GM23338 (cell line): ENCODE results near the gene AADACL3. TPM values are rescaled to one million over a fixed set of nuclear protein-coding genes. Genes with fewer than 3 reads are reported as not detected.

ENCODE experiments used
- ATAC-seq: fragments of 200-7000 bp; cut with Tn5 transposase; 3 replicates; pipeline ENCODE4 v1.9.1; 2020
- DNase-seq: peaks from one replicate; pipeline ENCODE4 v3.0.0-alpha.2; 2015; ENCODE audit warnings: low spot score
- H2AFZ ChIP-seq: fragments of 200-600 bp; sonication (generic); 2 replicates; pipeline ENCODE4 v1.8.0; 2016; ENCODE audit warnings: antibody characterized with exemption, mild to moderate bottlenecking, moderate library complexity
- H3F3A ChIP-seq: fragments of 200-600 bp; sonication (generic); replicated peaks from 2 replicates; pipeline ENCODE4 v1.8.0; 2017; ENCODE audit warnings: antibody characterized with exemption, mixed run types, low read depth
- H3K27ac ChIP-seq: fragments of 200-600 bp; sonication (generic); 2 replicates; pipeline ENCODE4 v1.6.1; 2016; ENCODE audit warnings: low read depth
- H3K27me3 ChIP-seq: fragments of 200-600 bp; sonication (generic); 2 replicates; pipeline ENCODE4 v1.8.0; 2016; ENCODE audit warnings: mild to moderate bottlenecking, mixed run types, moderate library complexity; ENCODE audit not compliant: insufficient read depth
- H3K36me3 ChIP-seq: fragments of 200-600 bp; sonication (generic); 2 replicates; pipeline ENCODE4 v1.8.0; 2016; ENCODE audit warnings: mild to moderate bottlenecking; ENCODE audit not compliant: insufficient read depth
- H3K4me1 ChIP-seq: fragments of 200-600 bp; sonication (generic); 2 replicates; pipeline ENCODE4 v1.8.0; 2016; ENCODE audit warnings: mild to moderate bottlenecking, moderate library complexity; ENCODE audit not compliant: insufficient read depth
- H3K4me2 ChIP-seq: fragments of 200-600 bp; sonication (generic); 2 replicates; pipeline ENCODE4 v1.7.1; 2017; ENCODE audit warnings: mixed run types
- H3K4me3 ChIP-seq: fragments of 200-600 bp; sonication (generic); 2 replicates; pipeline ENCODE4 v1.6.1; 2016; ENCODE audit warnings: mixed run types
- H3K79me2 ChIP-seq: fragments of 200-600 bp; sonication (generic); replicated peaks from 2 replicates; pipeline ENCODE4 v1.8.0; 2017; ENCODE audit warnings: mild to moderate bottlenecking; ENCODE audit not compliant: insufficient read depth
- H3K9me2 ChIP-seq: fragments of 200-600 bp; sonication (generic); 2 replicates; pipeline ENCODE4 v1.8.0; 2017; ENCODE audit not compliant: insufficient read depth
- H4K20me1 ChIP-seq: fragments of 200-600 bp; sonication (generic); replicated peaks from 2 replicates; pipeline ENCODE4 v1.8.0; 2017; ENCODE audit warnings: mild to moderate bottlenecking; ENCODE audit not compliant: insufficient read depth
- H3K27ac Mint-ChIP-seq: 2 replicates; pipeline ENCODE4 v1.8.0; 2020; ENCODE audit warnings: inconsistent platforms, mild to moderate bottlenecking, moderate library complexity, mixed read lengths
- H3K27me3 Mint-ChIP-seq: 3 replicates; pipeline ENCODE4 v1.8.0; 2022; ENCODE audit warnings: low read depth, mild to moderate bottlenecking, moderate library complexity, mixed read lengths, inconsistent platforms; ENCODE audit not compliant: insufficient read depth, poor library complexity
- H3K36me3 Mint-ChIP-seq: 3 replicates; pipeline ENCODE4 v1.8.0; 2021; ENCODE audit warnings: low read depth, mild to moderate bottlenecking, inconsistent platforms, moderate library complexity, mixed read lengths
- H3K4me1 Mint-ChIP-seq: 3 replicates; pipeline ENCODE4 v1.8.0; 2020; ENCODE audit warnings: mild to moderate bottlenecking, inconsistent platforms, mixed read lengths
- H3K4me3 Mint-ChIP-seq: 3 replicates; pipeline ENCODE4 v1.8.0; 2021; ENCODE audit warnings: moderate library complexity, mild to moderate bottlenecking, inconsistent platforms, mixed read lengths
- H3K9me3 Mint-ChIP-seq: 3 replicates; pipeline ENCODE4 v1.8.0; 2020; ENCODE audit warnings: moderate library complexity, mild to moderate bottlenecking, inconsistent platforms, mixed read lengths
- CREB1 ChIP-seq: fragments of 250-450 bp; sonication (Bioruptor Pico); IDR thresholded peaks from 2 replicates; pipeline ENCODE4 v1.5.0; 2020; ENCODE audit warnings: low read depth, mild to moderate bottlenecking, moderate library complexity
- EZH2phosphoT487 ChIP-seq: fragments of 200-600 bp; sonication (generic); IDR thresholded peaks from one replicate; pipeline ENCODE4 v1.8.1; 2018; ENCODE audit warnings: antibody characterized with exemption; ENCODE audit not compliant: unreplicated experiment
- JUNB ChIP-seq: IDR thresholded peaks from one replicate; pipeline ENCODE4 v1.6.1; 2016; ENCODE audit warnings: antibody characterized with exemption; ENCODE audit not compliant: unreplicated experiment
- NANOG ChIP-seq: IDR thresholded peaks from 2 replicates; pipeline ENCODE4 v1.6.1; 2016; ENCODE audit warnings: antibody characterized with exemption, borderline replicate concordance
- POLR2AphosphoS5 ChIP-seq: IDR thresholded peaks from 2 replicates; pipeline ENCODE4 v1.6.1; 2016; ENCODE audit warnings: antibody characterized with exemption, low read depth
- STAT1 ChIP-seq: IDR thresholded peaks from one replicate; pipeline ENCODE4 v1.6.1; 2016; ENCODE audit warnings: antibody characterized with exemption; ENCODE audit not compliant: unreplicated experiment
- ZNF114 ChIP-seq: fragments of 250-450 bp; sonication (Bioruptor Pico); IDR thresholded peaks from 2 replicates; pipeline ENCODE4 v1.5.0; 2020; ENCODE audit warnings: mild to moderate bottlenecking, moderate library complexity
- ZNF331 ChIP-seq: fragments of 250-450 bp; sonication (Bioruptor Pico); IDR thresholded peaks from 2 replicates; pipeline ENCODE4 v1.5.0; 2020; ENCODE audit warnings: low read depth, mild to moderate bottlenecking, moderate library complexity
- polyA plus RNA-seq: library from polyadenylated mRNA; unstranded; fragments of >200 nt; fragmentation: Nextera tagmentation; extraction: Ambion mirVana; gene quantifications from 2 replicates; pipeline ENCODE4 v1.2.1, GENCODE V29; 2016
- total RNA-seq: library from RNA; depleted of rRNA; stranded (reverse); fragments of >200 nt; shearing (Covaris generic); gene quantifications from 2 replicates; pipeline ENCODE4 v1.2.3, GENCODE V29; 2014
- TF ChIP-seq, protein P1 (sequence below): fragments of 250-450 bp; sonication (Bioruptor Pico); IDR thresholded peaks from 2 replicates; pipeline ENCODE4 v1.5.0; 2020; ENCODE audit warnings: mild to moderate bottlenecking, moderate library complexity
- TF ChIP-seq, protein P2 (sequence below): IDR thresholded peaks from one replicate; pipeline ENCODE4 v1.6.1; 2018; ENCODE audit warnings: antibody characterized with exemption; ENCODE audit not compliant: unreplicated experiment
- TF ChIP-seq, protein P3 (sequence below), 2 experiments: fragments of 200-600 bp in 1 of 2; sonication (generic) in 1 of 2; conservative IDR thresholded peaks; 2 replicates each; pipeline versions ENCODE4 v1.5.1 to v1.6.1; 2016 to 2017; ENCODE audit warnings: antibody characterized with exemption in 2 of 2, low read depth in 2 of 2, mild to moderate bottlenecking in 2 of 2, moderate library complexity in 1 of 2
- TF ChIP-seq, protein P4 (sequence below): IDR thresholded peaks from 2 replicates; pipeline ENCODE4 v1.6.1; 2016; ENCODE audit warnings: antibody characterized with exemption

AADACL3 gene
- total and polyA plus RNA-seq, 2 experiments from 2014 or later = 0.47 to 1.5 TPM

DNA sequence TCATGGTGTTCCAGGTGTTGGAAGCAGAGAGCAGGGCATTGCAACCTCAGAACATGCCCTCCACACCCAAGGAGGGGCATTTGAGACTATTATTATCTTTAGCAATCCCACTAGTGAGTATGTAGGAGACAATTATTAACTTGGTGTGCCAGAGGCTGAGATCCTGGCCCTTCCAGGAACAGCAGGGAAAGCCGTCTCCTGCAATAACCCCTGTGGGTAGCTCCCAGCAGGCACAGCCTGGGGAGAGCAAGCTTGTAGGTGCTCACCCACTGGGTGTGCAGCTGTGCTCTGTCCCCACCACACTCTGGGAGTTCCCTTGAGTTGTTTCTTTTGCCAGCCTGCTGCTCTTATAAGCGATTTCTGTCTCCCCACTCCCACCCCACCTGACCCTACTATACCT lies 40.4 kb downstream of the AADACL3 start:
- H3K4me2 ChIP-seq = no peak overlapping the region
- no peaks in the 10 kb centered on the region for H3K4me1 ChIP-seq
- H3K4me1 Mint-ChIP-seq = no peaks in the 10 kb centered on the region; the same call in 1 of the 3 replicates
- no peak overlapping the region for H3K4me3 ChIP-seq
- TF ChIP-seq ZNF114 (CRISPR knock-in tag) (no peak), CREB1 (no peak), ZNF331 (CRISPR knock-in tag) (no peak), POLR2AphosphoS5 (no peak), JUNB (no peak), STAT1 (no peak), NANOG (no peak), EZH2phosphoT487 (no peak)
- TF ChIP-seq, protein P1, sequence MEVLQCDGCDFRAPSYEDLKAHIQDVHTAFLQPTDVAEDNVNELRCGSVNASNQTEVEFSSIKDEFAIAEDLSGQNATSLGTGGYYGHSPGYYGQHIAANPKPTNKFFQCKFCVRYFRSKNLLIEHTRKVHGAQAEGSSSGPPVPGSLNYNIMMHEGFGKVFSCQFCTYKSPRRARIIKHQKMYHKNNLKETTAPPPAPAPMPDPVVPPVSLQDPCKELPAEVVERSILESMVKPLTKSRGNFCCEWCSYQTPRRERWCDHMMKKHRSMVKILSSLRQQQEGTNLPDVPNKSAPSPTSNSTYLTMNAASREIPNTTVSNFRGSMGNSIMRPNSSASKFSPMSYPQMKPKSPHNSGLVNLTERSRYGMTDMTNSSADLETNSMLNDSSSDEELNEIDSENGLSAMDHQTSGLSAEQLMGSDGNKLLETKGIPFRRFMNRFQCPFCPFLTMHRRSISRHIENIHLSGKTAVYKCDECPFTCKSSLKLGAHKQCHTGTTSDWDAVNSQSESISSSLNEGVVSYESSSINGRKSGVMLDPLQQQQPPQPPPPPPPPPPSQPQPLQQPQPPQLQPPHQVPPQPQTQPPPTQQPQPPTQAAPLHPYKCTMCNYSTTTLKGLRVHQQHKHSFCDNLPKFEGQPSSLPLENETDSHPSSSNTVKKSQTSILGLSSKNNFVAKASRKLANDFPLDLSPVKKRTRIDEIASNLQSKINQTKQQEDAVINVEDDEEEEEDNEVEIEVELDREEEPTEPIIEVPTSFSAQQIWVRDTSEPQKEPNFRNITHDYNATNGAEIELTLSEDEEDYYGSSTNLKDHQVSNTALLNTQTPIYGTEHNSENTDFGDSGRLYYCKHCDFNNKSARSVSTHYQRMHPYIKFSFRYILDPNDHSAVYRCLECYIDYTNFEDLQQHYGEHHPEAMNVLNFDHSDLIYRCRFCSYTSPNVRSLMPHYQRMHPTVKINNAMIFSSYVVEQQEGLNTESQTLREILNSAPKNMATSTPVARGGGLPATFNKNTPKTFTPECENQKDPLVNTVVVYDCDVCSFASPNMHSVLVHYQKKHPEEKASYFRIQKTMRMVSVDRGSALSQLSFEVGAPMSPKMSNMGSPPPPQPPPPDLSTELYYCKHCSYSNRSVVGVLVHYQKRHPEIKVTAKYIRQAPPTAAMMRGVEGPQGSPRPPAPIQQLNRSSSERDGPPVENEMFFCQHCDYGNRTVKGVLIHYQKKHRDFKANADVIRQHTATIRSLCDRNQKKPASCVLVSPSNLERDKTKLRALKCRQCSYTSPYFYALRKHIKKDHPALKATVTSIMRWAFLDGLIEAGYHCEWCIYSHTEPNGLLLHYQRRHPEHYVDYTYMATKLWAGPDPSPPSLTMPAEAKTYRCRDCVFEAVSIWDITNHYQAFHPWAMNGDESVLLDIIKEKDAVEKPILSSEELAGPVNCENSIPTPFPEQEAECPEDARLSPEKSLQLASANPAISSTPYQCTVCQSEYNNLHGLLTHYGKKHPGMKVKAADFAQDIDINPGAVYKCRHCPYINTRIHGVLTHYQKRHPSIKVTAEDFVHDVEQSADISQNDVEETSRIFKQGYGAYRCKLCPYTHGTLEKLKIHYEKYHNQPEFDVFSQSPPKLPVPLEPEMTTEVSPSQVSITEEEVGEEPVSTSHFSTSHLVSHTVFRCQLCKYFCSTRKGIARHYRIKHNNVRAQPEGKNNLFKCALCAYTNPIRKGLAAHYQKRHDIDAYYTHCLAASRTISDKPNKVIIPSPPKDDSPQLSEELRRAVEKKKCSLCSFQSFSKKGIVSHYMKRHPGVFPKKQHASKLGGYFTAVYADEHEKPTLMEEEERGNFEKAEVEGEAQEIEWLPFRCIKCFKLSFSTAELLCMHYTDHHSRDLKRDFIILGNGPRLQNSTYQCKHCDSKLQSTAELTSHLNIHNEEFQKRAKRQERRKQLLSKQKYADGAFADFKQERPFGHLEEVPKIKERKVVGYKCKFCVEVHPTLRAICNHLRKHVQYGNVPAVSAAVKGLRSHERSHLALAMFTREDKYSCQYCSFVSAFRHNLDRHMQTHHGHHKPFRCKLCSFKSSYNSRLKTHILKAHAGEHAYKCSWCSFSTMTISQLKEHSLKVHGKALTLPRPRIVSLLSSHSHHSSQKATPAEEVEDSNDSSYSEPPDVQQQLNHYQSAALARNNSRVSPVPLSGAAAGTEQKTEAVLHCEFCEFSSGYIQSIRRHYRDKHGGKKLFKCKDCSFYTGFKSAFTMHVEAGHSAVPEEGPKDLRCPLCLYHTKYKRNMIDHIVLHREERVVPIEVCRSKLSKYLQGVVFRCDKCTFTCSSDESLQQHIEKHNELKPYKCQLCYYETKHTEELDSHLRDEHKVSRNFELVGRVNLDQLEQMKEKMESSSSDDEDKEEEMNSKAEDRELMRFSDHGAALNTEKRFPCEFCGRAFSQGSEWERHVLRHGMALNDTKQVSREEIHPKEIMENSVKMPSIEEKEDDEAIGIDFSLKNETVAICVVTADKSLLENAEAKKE (CRISPR knock-in tag) = no peak
- TF ChIP-seq, protein P2, sequence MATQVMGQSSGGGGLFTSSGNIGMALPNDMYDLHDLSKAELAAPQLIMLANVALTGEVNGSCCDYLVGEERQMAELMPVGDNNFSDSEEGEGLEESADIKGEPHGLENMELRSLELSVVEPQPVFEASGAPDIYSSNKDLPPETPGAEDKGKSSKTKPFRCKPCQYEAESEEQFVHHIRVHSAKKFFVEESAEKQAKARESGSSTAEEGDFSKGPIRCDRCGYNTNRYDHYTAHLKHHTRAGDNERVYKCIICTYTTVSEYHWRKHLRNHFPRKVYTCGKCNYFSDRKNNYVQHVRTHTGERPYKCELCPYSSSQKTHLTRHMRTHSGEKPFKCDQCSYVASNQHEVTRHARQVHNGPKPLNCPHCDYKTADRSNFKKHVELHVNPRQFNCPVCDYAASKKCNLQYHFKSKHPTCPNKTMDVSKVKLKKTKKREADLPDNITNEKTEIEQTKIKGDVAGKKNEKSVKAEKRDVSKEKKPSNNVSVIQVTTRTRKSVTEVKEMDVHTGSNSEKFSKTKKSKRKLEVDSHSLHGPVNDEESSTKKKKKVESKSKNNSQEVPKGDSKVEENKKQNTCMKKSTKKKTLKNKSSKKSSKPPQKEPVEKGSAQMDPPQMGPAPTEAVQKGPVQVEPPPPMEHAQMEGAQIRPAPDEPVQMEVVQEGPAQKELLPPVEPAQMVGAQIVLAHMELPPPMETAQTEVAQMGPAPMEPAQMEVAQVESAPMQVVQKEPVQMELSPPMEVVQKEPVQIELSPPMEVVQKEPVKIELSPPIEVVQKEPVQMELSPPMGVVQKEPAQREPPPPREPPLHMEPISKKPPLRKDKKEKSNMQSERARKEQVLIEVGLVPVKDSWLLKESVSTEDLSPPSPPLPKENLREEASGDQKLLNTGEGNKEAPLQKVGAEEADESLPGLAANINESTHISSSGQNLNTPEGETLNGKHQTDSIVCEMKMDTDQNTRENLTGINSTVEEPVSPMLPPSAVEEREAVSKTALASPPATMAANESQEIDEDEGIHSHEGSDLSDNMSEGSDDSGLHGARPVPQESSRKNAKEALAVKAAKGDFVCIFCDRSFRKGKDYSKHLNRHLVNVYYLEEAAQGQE = no peak
- TF ChIP-seq, protein P3, sequence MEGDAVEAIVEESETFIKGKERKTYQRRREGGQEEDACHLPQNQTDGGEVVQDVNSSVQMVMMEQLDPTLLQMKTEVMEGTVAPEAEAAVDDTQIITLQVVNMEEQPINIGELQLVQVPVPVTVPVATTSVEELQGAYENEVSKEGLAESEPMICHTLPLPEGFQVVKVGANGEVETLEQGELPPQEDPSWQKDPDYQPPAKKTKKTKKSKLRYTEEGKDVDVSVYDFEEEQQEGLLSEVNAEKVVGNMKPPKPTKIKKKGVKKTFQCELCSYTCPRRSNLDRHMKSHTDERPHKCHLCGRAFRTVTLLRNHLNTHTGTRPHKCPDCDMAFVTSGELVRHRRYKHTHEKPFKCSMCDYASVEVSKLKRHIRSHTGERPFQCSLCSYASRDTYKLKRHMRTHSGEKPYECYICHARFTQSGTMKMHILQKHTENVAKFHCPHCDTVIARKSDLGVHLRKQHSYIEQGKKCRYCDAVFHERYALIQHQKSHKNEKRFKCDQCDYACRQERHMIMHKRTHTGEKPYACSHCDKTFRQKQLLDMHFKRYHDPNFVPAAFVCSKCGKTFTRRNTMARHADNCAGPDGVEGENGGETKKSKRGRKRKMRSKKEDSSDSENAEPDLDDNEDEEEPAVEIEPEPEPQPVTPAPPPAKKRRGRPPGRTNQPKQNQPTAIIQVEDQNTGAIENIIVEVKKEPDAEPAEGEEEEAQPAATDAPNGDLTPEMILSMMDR (conservative IDR thresholded peaks at IDR 0.05; ENCODE audit: low read depth in 2 of 2) = no peak
- TF ChIP-seq, protein P4, sequence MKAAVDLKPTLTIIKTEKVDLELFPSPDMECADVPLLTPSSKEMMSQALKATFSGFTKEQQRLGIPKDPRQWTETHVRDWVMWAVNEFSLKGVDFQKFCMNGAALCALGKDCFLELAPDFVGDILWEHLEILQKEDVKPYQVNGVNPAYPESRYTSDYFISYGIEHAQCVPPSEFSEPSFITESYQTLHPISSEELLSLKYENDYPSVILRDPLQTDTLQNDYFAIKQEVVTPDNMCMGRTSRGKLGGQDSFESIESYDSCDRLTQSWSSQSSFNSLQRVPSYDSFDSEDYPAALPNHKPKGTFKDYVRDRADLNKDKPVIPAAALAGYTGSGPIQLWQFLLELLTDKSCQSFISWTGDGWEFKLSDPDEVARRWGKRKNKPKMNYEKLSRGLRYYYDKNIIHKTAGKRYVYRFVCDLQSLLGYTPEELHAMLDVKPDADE = no peak
- H3F3A ChIP-seq = no peaks in the 10 kb centered on the region
- no peak overlapping the region for H3K27ac Mint-ChIP-seq
- H2AFZ ChIP-seq = no peak overlapping the region
- no peaks in the 10 kb centered on the region; the same call in 2 of the 3 replicates for H3K36me3 Mint-ChIP-seq
- H3K27me3 ChIP-seq = no peaks in the 10 kb centered on the region
- ATAC-seq (no peak), DNase-seq (no peak)
- no peaks in the 10 kb centered on the region for H3K79me2 ChIP-seq
- no peaks in the 10 kb centered on the region for H4K20me1 ChIP-seq
- H3K9me2 ChIP-seq = no peaks in the 10 kb centered on the region
- peaks cover 4% of the 10 kb centered on the region for H3K27me3 Mint-ChIP-seq
- no peak overlapping the region for H3K27ac ChIP-seq
- no peak overlapping the region for H3K4me3 Mint-ChIP-seq
- no peaks in the 10 kb centered on the region for H3K36me3 ChIP-seq
- no peaks in the 10 kb centered on the region; the same call in 2 of the 3 replicates for H3K9me3 Mint-ChIP-seq
